Activated CD4-positive, alpha-beta T cell treated with anti-CD3 and anti-CD28 coated beads for 24 hours (primary cell): Measurements from ENCODE around the gene ADGRL1.
"Not testable (repeated sequence)": the region's sequence is repeated elsewhere in the genome, so short reads cannot be mapped to it uniquely, and the experiment has no call there.

Experiments used
- DNase-seq, 2 donors: peaks; one replicate each; pipeline ENCODE4 v3.0.0-alpha.2; 2020; ENCODE audit warnings: low read depth in 2 of 2

The ADGRL1 gene

DNA sequence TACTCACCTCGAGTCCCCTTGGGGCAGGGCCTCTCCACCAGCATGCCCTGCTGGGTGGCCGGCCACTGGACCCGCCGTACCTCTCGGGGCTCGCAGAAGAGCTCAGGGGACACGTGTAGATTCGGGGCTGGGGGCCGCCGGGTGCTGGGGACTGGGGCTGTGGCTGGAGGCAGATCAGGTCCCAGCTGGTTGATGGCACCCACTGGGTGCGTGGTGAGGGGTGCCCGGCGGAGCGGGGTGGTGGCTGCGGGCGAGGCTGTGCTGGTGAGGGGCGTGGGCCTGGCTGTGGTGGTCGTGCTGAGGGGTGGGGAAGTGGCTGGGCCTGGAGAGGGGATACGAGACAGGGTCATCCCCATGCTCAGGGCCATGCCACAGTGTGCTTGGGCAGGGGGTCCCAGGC is 44.7 kb downstream of the ADGRL1 start:
- DNase-seq, result no peak

DNA sequence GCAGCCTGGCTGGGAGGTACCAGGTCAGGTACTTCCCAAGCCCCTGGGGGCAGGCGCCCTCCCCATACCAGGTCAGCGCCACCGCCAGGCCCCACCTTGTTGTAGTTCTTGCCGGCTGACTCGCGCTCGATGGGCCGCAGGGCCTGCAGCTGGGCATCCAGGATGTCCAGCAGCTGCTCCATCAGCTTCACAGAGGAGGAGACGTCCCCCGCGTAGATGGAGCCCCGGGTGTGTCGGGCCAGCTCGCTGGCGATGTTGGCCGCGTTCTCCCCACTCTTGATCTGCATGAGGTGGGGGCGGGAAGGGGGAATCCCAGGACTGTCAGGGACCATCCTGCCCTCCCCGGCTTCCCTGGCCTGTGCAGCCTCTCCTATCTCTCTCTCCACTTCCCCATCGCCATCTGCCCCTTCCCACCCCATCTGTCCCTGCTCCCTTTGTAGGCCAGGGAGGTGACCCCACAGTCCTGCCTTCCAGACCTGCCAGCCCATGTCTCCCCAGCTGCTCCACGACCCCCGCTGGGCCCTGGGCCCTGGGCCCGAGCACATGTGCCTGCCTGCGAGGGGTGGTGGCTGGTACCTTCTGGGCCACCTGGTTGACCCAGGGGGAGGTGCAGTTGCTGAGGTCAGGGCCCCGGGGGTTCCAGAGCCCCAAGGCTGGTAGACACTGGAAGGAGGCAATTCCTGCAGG is 45.8 kb downstream of the ADGRL1 start:
- DNase-seq, result no peak

DNA sequence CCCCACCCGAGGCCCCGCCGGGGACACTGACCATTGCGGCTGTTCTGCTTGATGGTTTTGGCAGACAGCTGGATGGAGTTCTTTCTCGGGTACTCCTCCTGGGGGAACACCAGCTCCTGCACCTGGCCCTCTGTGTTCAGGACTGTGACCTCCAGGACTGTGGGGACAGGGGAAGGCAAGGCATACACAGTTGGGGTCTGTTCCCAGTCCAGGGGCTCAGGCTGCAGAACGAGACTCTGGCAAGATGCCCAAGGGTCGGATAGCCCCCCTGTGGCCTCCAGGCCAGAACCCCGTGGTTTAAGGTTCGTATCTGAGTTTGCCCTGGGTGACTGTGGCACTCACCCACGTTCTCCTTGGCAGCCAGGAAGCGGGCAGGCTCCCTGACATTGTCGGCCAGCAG is 46.9 kb downstream of the ADGRL1 start:
- no peak for DNase-seq

DNA sequence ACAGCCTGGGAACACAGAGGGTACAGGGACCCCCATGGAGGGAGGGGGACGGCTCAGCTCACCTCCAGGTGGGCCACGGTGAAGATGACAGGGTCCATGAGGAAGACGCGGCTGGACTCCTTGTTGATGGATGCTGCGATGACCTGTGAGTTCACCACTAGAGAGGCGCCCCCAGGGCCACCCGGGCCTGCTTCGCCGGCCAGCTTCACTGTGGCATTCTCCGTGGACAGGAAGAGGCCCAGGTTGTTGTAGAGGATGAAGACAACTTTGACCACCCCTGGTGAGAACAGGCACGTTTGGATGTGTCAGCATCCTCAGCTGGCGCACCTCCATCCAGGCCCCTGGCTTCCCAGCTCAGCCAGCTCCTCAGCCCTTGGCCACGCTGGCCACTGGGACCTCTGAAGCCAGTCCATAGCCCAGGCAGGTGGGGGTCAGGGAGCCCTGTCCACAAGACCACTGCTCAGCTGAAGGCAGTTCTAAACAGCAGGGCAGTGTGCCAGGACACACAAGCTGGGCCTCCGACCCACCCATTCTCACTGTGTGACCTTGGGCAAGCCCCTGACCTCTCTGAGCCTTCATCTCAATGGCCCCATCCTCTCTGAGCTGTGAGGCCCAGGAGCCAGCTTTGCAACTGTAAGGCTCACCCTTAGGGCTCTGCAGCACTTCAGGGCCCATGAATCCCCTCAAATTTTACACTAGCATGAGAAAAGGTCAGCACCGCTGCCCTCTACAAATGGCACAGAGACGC is 47.5 kb downstream of the ADGRL1 start:
- no peak for DNase-seq

DNA sequence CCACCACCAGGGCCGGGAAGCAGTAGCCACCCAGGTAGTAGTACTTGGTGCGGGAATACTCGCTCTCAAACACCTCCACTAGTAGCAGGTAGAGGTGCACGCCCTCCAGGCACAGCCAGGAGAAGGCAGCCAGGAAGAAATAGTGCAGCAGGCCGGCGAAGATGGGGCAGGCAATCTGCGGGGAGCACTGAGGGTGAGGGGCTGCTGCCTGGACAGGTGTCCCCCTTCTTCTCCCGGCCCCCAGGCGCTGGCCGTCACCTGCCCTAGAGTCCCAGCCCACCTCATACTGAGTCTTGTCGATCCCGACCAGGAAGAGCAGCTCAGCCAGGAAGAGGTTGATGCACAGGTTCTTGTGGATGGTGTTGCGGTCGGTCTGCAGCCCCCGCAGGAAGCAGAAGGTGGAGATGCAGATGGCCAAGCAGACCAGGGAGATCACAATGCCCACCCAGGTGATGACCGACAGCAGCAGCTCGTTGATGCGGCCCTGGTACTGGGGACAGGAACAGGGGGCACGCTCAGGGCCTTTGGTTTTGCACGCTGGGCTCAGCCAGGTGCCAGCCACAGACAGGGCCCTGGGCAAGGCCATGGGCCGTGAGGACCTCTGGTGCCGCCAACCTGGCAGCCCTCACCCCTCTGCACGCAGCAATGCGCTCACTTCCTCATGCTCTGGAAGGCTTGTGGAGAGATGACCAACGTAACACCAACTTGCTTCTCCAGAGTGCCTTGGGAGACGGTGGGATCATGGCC is 48.8 kb downstream of the ADGRL1 start:
- no peak for DNase-seq

DNA sequence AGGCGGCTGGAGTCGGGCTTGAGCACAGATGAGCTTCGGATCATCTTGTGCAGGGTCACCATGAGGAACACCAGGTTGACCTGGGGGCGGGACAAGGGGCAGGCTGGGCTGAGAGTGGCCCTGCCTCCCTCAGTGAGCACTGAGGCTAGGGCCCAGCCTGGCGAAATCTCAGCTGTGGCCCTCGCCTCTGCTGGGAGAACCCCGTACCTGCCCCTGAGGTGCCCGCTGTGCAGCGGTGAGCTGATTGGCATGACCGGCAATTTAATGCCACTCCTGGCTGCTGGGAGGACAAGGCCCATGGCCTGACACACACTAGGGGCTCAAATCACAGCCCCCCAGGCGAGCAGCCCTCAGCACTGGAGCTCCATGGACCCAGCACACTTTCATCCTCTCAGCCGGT is 49.8 kb downstream of the ADGRL1 start:
- no peak for DNase-seq

DNA sequence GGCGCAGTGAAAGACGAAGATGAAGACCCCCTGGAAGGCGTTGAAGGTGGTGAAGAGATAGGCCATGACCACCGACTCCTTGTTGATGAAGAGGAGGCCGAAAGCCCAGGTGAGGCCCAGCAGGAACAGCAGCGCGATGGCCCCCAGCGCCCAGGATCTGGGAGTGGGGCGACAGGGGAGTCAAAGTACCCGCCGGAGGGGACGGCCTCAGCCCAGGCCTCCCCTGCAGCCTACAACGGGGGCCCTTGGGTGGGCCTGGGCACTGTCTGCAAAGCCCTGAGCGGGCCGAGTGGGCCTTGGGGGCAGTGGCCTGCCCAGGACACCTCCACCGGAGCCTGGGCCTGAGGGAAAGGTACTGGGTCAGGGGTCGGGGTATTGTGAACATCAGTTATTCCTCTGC is 50.6 kb downstream of the ADGRL1 start:
- DNase-seq, result no peak

DNA sequence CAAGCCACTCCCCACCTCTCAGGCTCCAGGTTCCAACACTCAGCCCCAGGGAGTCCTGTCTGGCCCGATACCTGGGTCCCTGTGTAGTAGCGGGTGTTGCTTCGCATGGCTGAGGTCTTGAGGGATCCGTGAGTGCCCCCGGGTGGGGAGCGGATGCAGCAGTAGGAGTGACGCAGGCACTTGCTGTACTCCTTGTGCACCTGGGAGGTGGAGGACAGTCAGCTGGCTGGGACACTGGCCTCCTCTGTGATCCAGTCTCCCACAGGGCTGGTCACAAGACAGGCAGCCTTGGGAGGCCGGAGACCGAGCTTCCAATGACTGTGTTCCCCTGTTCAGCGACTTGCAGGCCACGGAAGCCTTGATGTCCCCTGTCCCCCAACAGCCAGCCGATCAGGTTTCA is 53.3 kb downstream of the ADGRL1 start:
- DNase-seq, result no peak

DNA sequence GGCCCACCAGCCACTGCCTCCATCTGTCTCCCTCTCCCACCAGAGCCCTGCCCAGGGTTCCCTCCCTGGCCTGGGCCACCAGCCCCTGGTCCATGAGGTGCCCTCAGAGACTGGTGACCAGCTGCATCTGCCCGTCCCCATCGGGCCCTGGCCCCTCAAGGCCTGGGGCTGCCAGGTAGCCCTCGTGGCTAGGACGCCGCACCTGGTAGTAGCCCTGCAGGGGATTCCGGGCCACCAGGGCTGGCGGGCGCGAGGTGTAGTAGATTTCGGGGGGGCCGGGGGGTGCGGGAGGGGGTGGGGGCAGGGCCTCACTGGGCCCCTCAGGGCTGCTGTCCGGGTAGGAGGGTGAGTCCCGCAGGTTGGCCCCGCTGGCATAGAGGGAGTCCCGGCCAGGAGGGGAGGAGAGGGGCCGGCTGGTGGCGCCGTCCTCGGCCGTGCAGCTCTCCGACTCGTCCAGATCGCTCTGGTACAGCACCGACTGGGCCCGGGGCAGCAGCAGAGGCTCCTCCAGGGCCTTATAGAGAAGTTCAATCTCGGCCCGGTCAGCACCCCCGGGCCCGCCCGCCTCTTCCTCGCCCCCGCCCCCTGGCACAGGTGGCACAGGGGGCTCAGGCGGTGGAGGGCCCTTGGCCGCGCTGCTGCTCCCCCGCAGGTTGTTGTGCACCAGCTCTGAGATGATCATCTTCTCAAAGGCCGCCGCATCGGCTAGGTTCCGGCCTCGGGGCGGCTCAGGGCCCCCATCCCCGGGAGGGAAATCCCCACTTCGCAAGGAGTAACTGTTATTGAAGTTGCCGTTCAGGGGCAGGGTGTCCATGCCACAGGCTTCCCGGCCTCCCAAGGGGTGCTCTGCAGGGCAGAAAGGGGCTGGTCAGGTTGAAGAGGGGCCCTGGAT is 55.0 kb downstream of the ADGRL1 start:
- no peak for DNase-seq

DNA sequence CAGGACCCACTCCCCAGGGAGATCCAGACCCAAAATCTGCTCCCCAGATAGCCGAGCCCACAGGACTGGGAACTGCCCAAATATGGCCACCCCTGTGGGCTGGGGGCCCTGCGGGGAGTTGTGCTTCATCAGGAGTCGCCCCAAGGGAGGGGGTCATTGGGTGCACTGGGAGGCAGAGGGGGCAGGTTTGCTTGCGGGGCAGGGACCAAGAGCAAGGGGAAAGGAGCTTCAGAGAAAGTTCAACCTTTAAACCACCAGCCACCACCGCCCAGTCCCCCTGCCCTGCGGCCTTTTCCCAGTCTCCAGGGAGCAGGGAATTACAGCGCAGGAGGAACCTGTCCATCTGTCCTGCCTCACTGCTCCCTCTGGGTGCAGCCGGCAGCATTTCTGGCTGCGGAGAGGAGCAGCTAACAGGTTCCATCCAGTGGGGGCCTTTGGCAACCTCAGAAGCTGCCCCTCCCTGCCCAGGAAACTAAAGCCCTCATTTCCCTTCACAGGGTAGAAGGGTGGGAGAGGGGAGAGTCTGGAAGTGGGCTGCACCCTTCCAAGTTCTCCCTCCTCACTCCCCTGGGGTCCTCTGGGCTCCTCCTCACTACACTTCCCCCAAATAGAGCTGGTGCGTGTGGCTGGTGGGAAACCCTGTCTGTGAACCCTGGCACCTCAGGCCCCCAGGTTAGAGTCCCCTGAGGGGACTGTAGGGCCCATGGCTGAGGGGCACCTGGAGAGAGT is 55.8 kb downstream of the ADGRL1 start:
- no peak for DNase-seq

DNA sequence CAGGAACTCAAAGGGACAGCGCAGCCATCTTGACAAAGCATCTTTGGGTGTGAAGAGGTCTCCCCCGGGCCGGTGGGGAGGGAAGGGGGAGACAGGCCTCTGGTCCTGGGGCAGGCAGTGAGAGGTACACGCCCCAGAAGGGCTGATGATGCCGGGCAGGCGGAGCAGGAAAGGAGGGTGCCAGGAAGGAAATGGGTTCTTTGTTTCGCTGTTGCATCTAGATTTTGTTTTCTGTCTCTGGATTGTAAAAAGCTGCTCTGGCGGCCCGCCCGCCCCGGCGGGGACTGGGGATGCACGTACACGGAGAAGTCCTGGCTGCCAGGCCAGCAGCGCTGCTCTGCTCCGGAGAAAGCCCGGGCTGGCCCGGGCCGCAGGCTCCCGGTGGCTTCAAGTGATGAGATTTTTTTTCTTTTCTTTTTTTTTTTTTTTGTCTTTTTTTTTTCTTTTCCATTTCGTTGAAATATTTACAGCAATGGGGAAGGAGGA is 56.4 kb downstream of the ADGRL1 start:
- peak in 1 of 2 donors; percentile 11 for DNase-seq

DNA sequence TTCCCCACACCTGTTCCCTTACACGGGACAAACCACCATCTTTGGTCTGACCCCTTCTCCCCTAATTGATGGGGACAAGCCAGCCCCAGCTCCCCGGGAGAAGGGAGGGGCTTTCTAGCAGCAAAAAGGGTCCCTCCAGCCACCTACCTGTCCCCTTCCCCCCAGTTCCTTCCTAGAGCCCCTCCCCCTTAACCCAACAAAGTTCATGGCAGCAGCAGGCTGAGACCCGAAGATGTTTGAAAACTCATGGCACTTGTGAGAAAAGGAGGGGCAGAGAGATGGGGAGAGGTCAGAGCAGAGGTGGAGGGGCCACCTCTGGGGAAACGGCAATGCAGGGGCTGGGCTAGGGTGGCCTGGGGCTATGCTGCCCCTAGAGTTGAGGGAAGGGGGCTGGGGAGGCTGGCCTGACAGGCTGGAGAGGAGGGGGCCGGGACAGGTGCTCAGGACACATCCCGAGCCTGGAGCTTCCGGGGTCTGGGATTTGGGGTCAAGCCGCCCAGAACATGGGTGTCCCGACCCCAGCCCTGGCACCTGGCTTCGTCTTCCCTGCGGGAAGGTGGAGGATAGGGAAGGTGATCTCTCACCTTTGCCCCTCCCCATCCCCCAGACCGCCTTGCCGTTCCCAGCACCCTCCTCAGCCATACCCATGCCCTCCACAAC is 57.1 kb downstream of the ADGRL1 start:
- DNase-seq, result no peak

DNA sequence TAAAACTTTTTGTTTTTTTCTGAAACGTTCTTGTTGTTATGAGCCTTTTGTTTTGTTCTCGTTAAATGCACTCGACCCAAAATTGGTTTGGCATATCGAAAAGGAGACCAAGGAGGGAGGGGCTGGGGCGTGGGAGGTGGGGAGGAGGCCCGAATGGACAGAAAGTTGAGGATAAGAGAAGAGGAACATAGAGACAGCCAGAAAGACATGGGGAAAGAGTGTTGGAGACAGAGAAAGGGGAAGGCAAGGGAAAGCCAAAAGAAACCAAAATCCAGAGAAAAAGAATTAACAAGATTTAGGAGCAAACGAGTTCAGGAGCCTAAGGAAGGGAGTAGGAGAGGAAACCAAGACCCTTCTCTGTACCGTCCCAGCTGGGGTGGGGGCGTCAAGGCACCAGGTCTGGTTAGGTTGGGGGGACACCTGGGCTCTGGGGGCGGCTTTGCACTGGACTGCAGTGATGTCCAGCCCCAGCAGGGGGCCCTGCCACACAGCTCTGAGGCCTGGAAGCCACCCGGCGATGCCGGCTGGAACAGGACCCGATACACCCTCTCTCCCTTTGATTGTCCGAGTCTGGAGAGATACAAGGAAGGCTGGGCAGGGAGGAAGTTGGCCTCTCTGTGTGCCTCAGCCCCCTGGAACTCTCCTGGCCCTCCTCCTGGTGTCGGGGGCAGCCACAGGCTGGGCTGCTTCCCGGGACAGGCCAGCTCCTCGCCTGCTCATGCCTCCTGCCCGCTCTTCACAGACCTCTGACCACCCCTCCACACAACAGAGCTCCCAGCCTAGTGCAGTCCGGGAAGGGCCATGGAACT is 58.0 kb downstream of the ADGRL1 start:
- DNase-seq, result peak; percentile 17 to 39

DNA sequence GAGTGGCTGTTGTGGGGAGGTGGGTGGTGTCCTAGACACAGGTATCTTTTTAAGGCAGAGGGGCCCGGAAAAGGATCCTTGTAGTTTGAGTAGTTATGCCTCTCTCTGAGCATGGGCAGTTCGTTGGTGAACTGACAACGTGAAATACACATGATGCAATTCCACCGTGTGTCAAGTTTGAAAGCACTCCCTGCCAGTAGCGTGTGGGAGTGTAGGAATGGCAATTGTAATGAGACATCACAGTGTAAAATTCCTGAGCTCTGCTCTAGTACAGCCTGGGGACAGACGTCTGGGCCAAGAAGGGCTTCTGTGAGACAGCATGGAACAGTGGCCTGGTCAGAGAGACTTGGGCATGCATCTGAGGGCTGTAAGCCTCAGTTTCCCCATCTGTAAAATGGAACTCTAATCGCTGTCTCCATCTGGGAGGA is 59.2 kb downstream of the ADGRL1 start:
- DNase-seq, result no peak

DNA sequence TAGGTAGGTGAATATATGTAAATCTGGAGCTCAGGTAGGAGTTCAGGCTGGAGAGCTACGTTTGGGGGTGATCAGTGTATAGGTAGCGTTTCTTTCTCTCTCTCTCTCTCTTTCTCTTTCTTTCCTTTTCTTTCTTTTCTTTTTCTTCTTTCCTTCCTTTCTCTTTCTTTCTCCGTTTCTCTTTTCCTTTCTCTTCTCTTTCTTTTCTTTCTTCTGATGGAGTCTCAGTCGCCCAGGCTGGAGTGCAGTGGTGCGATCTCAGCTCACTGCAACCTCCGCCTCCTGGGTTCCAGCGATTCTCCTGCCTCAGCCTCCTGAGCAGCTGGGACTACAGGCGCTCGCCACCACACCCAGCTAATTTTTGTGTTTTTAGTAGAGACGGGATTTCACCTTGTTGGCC is 59.8 kb downstream of the ADGRL1 start:
- DNase-seq, result not testable (repeated sequence)

DNA sequence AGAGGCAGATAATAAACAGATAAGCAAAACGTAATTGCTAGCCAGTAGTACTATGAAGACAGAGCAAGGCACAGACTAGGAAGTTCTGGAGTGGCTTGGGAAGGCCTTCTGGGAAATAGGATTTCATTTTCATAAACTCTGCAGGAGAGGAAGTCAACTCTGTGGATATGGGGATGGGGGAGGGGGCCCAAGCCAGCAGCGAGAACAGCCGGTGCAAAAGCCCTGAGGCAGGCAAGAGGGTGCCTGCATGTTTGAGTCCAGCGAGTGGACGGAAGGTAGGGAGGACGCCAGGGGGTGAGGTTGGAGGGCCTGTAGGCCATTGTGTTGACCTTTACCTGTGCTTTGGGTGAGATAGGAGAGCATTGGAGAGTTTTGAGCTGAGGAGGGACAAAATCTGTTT is 60.6 kb downstream of the ADGRL1 start:
- no peak for DNase-seq

DNA sequence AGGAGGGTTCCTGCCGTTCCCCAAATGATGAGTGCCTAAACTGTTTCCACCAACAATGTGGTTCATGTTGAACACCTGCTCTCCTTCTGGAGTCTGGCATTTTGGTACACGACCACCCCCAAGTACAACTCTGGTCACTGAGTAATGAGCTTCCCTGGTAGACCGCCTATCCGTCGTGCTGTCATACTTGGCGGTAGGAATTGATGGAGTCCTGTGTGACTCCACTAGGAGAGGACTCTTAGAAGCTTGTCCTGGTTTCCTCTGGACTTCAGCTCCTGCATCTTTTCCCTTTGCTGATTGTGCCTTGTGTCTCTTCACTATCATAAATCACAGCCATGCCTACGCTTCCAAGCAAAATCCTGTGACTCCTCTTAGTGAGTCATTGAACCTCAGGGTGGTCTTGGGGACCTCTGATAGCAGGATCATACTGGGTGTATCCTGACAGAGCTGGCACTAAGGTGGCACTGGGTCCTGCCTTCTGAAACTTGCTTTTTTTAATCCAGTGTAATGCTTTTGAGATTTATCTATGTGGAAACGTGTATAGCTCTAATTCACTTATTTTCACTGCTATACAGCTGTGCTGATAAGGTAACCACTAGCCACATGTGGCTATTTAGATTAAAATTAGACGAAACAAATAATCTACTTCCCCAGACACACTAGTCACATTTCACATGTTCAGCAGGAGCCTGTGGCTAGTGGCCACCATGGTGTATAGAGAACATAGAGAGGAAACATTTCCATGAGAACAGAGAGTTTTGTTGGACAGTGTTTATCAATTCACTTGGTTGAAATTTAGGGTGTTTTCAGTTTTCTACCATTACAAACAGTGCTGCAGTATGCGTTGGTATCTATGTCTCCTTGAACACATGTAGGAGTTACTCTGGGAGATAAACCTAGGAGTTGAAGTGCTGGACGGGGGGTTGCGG is 63.4 kb downstream of the ADGRL1 start:
- DNase-seq, result no peak

DNA sequence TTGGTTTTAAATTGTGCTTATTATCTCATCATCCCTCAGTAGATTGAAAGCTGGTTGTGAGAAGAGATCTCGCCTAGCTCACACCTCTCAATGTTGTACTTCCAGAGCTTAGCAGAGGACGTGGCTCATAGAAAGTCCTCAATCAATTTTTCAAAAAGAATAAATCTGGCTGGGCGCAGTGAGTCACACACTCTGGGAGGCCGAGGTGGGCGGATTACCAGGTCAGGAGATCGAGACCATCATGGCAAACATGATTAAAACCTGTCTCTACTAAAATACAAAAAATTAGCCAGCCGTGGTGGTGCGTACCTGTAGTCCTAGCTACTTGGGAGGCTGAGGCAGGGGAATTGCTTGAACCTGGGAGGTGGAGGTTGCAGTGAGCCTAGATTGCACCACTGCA is 64.9 kb downstream of the ADGRL1 start:
- no peak for DNase-seq
